HG02678 (cell line): ENCODE data around the gene TLR4.

Experiments
- ATAC-seq: cut with Tn5 transposase; IDR thresholded peaks from one replicate; pipeline ENCODE4 v1.9.1; 2021; ENCODE audit warnings: mild to moderate bottlenecking, moderate library complexity; ENCODE audit not compliant: unreplicated experiment

TLR4 gene

GRCh38 chr9:117742131-117742530 lies 37.9 kb downstream of the TLR4 start:
- no peak for ATAC-seq

GRCh38 chr9:117744369-117744768 lies 40.2 kb downstream of the TLR4 start:
- ATAC-seq, result no peak

- ATAC-seq, result no peak
Observed at GRCh38 chr9:117744856-117745389, 40.7 kb downstream of the TLR4 start.

GRCh38 chr9:117745598-117745997 lies 41.4 kb downstream of the TLR4 start:
- no peak for ATAC-seq

GRCh38 chr9:117746263-117746662 lies 42.1 kb downstream of the TLR4 start:
- ATAC-seq, result no peak

GRCh38 chr9:117747386-117747970 lies 43.3 kb downstream of the TLR4 start:
- ATAC-seq, result no peak

GRCh38 chr9:117750401-117750800 lies 46.2 kb downstream of the TLR4 start:
- ATAC-seq, result no peak

- ATAC-seq, result no peak
Observed at GRCh38 chr9:117752894-117753293, 48.7 kb downstream of the TLR4 start.

GRCh38 chr9:117757561-117758190 lies 53.5 kb downstream of the TLR4 start:
- ATAC-seq, result no peak

GRCh38 chr9:117763314-117763713 lies 59.1 kb downstream of the TLR4 start:
- no peak for ATAC-seq

- no peak for ATAC-seq
Observed at GRCh38 chr9:117768750-117769395, 64.7 kb downstream of the TLR4 start.

- no peak for ATAC-seq
Observed at GRCh38 chr9:117771136-117771535, 66.9 kb downstream of the TLR4 start.

GRCh38 chr9:117772960-117773359 lies 68.8 kb downstream of the TLR4 start:
- no peak for ATAC-seq
